ENCODE measurements around the gene FAM237A. TPM values are rescaled to one million over a fixed set of nuclear protein-coding genes. Genes with fewer than 3 reads are reported as not detected.

Gene FAM237A
- total RNA-seq, 2 experiments from 2014 or later, result not detected

DNA sequence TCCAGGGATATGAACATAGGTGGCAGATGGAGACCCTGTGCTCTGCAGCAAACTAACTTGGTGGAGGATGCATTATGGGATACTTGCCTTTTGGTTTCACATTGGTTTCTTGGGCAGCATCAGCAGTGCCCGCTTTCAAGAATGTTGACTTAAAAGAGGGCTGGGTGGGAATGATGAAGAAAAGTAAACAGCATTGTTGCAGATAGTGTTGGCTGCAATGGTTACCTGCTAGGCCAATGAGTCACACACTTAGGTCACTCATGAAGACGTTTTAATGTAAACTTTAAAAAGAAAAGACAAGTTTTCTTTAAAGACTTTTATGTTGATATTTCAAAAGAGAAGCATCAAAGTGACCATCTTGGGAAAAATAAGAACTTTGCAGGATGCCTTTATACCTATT is 26.1 kb upstream of the FAM237A start:
- no peak for DNase-seq (ENCODE audit: low spot score)
- Histone ChIP-seq H3K4me1 (ENCODE audit: insufficient read depth, low read length, poor library complexity, severe bottlenecking) (no peaks in the 10 kb centered on the region), H3K79me2 (ENCODE audit: insufficient read depth, low read depth, low read length) (no peaks in the 10 kb centered on the region), H3K4me3 (ENCODE audit: low read depth, low read length, poor library complexity, severe bottlenecking) (no peak overlapping the region), H3K27ac (ENCODE audit: low read depth, low read length, poor library complexity, severe bottlenecking) (no peak overlapping the region), H3K36me3 (ENCODE audit: insufficient read depth, low read length) (no peaks in the 10 kb centered on the region), H2AFZ (ENCODE audit: low read length) (no peak overlapping the region), H3K9me2 (ENCODE audit: insufficient read depth, low read length) (no peaks in the 10 kb centered on the region), H3K4me2 (ENCODE audit: low read length) (no peak overlapping the region), H4K20me1 (ENCODE audit: insufficient read depth, low read length) (no peaks in the 10 kb centered on the region), H3K9me3 (ENCODE audit: low read length) (no peaks in the 10 kb centered on the region)
- no TSS peak for BruUV-seq (replicated peaks)
- ChIA-PET POLR2A (interaction anchor here (0.6 kb wide), 1 partner anchor 917 kb away, joined by 3 read pairs; no protein-coding TSS in a partner anchor), CTCF (ENCODE audit: unreplicated experiment) (no interaction called here)
- intact Hi-C loops (cut with micrococcal nuclease; ENCODE audit: unreplicated experiment), result no loop called here
- TF ChIP-seq EZH2phosphoT487 (IDR thresholded peaks at IDR 0.05; ENCODE audit: borderline replicate concordance, low read depth, low read length), result no peak
- TF ChIP-seq, protein P1, sequence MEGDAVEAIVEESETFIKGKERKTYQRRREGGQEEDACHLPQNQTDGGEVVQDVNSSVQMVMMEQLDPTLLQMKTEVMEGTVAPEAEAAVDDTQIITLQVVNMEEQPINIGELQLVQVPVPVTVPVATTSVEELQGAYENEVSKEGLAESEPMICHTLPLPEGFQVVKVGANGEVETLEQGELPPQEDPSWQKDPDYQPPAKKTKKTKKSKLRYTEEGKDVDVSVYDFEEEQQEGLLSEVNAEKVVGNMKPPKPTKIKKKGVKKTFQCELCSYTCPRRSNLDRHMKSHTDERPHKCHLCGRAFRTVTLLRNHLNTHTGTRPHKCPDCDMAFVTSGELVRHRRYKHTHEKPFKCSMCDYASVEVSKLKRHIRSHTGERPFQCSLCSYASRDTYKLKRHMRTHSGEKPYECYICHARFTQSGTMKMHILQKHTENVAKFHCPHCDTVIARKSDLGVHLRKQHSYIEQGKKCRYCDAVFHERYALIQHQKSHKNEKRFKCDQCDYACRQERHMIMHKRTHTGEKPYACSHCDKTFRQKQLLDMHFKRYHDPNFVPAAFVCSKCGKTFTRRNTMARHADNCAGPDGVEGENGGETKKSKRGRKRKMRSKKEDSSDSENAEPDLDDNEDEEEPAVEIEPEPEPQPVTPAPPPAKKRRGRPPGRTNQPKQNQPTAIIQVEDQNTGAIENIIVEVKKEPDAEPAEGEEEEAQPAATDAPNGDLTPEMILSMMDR (conservative IDR thresholded peaks at IDR 0.05; ENCODE audit: low read length), result no peak

DNA sequence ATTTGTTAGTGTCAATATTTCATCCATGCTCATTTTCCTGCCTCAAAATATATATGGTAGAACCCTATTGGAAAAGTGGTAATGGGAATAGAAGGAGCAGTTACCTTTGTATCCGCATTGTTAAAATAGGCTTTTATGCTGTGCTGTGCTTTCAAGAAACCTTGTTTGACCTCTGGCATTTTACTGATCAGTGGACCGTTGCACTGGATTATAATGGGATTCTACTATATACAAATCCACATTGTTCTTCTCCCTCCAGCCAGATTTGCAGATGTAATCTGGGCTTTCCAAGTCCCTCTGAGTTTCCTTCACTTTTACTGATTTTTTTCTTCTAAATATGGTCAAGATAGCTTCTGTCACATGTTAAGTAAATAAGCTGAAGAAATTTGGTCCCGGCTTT is 23.3 kb upstream of the FAM237A start:
- intact Hi-C loops (cut with micrococcal nuclease; ENCODE audit: unreplicated experiment), result no loop called here
- DNase-seq (ENCODE audit: low spot score), result no peak
- POLR2A ChIA-PET, result interaction anchor here (0.5 to 0.6 kb wide), 3 partner anchors 52 to 647 kb away, joined by 3 to 4 read pairs (median 3); no protein-coding TSS in a partner anchor
- no peak for TF ChIP-seq EZH2phosphoT487 (IDR thresholded peaks at IDR 0.05; ENCODE audit: borderline replicate concordance, low read depth, low read length)
- TF ChIP-seq, protein P1 (conservative IDR thresholded peaks at IDR 0.05; ENCODE audit: low read length), result no peak
- H3K4me1 ChIP-seq (ENCODE audit: insufficient read depth, low read length, poor library complexity, severe bottlenecking), result no peaks in the 10 kb centered on the region
- no peaks in the 10 kb centered on the region for H3K79me2 ChIP-seq (ENCODE audit: insufficient read depth, low read depth, low read length)
- H3K9me3 ChIP-seq (ENCODE audit: low read length), result no peaks in the 10 kb centered on the region
- no TSS peak for BruUV-seq (replicated peaks)
- H3K9me2 ChIP-seq (ENCODE audit: insufficient read depth, low read length), result no peaks in the 10 kb centered on the region
- H4K20me1 ChIP-seq (ENCODE audit: insufficient read depth, low read length), result no peaks in the 10 kb centered on the region
- no peak overlapping the region for H3K4me2 ChIP-seq (ENCODE audit: low read length)
- no peak overlapping the region for H3K4me3 ChIP-seq (ENCODE audit: low read depth, low read length, poor library complexity, severe bottlenecking)
- CTCF ChIA-PET (ENCODE audit: unreplicated experiment), result no interaction called here
- H3K27ac ChIP-seq (ENCODE audit: low read depth, low read length, poor library complexity, severe bottlenecking), result no peak overlapping the region
- no peak overlapping the region for H2AFZ ChIP-seq (ENCODE audit: low read length)
- H3K36me3 ChIP-seq (ENCODE audit: insufficient read depth, low read length), result no peaks in the 10 kb centered on the region

DNA sequence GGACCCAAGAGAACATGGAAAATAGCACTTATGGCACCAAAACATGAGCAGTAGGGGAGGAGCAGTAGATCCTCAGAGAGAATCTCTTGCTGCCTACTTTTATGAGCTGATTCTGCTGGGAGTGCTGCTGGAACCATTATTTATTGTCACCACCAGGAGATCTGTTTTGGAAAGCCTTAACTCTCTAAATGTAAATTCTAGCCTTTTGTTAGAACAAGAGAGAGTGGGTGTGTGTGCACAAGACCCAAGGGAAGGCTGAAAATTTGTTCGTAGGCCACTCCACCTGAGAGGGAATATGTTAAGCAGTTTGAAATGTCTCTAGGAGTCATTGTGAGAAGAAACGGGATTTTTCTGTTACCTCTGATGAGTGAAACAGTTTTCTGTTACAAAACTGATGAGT is 16.2 kb upstream of the FAM237A start:
- POLR2A ChIA-PET, result no interaction called here
- Histone ChIP-seq H3K4me3 (ENCODE audit: low read depth, low read length, poor library complexity, severe bottlenecking) (no peak overlapping the region), H3K9me2 (ENCODE audit: insufficient read depth, low read length) (no peaks in the 10 kb centered on the region), H3K4me2 (ENCODE audit: low read length) (no peak overlapping the region), H3K27ac (ENCODE audit: low read depth, low read length, poor library complexity, severe bottlenecking) (no peak overlapping the region), H3K4me1 (ENCODE audit: insufficient read depth, low read length, poor library complexity, severe bottlenecking) (no peaks in the 10 kb centered on the region), H4K20me1 (ENCODE audit: insufficient read depth, low read length) (no peaks in the 10 kb centered on the region), H3K9me3 (ENCODE audit: low read length) (no peaks in the 10 kb centered on the region), H3K79me2 (ENCODE audit: insufficient read depth, low read depth, low read length) (no peaks in the 10 kb centered on the region), H2AFZ (ENCODE audit: low read length) (no peak overlapping the region), H3K36me3 (ENCODE audit: insufficient read depth, low read length) (no peaks in the 10 kb centered on the region)
- CTCF ChIA-PET (ENCODE audit: unreplicated experiment), result no interaction called here
- TF ChIP-seq, protein P1 (conservative IDR thresholded peaks at IDR 0.05; ENCODE audit: low read length), result no peak
- no peak for TF ChIP-seq EZH2phosphoT487 (IDR thresholded peaks at IDR 0.05; ENCODE audit: borderline replicate concordance, low read depth, low read length)
- intact Hi-C loops (cut with micrococcal nuclease; ENCODE audit: unreplicated experiment), result no loop called here
- no TSS peak for BruUV-seq (replicated peaks)
- no peak for DNase-seq (ENCODE audit: low spot score)

Measured in OCI-LY7 (cell line).